HG03039 (cell line): Measurements from ENCODE around the gene C12orf57.

ENCODE experiments used
- ATAC-seq: cut with Tn5 transposase; IDR thresholded peaks from one replicate; pipeline ENCODE4 v1.9.1; 2021; ENCODE audit warnings: mild to moderate bottlenecking, moderate library complexity; ENCODE audit not compliant: unreplicated experiment

Gene C12orf57

DNA sequence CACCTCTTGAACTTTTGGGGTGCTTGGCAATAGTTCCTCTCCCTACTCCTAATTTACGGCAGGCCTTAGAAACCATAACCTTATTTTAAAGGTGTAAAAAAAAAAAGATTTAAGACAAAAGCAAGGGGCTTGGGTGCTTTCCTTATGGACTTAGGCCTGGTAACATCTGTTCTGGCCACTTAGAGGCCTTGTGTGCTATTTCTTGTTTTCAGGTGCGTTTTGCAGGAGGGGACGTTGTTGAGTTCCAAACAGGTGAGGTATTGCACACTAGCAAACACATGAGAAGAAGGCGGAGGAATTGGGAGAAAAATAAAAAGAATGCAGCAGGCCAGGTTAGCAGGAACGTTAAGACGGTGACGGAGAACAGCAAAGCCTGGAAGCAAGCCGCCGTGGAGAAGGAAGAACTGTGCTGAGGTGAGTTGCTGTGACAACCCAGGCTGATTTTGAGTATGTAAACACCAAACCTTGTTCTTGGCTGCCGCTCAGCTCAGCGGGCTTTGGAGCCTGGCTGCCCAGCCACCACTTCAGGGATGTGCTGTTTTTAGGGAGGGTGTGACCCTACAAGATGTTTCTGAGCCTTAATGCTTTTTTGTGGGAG, 44.2 kb downstream of the C12orf57 start:
- ATAC-seq: no peak
